Activated CD8-positive, alpha-beta memory T cell treated with anti-CD3 and anti-CD28 coated beads for 1 hour (primary cell): ENCODE measurements around the gene KLHL21.

Source experiments
- DNase-seq, 2 donors: peaks; one replicate each; pipeline ENCODE4 v3.0.0-alpha.2; 2020; ENCODE audit warnings: low read depth in 1 of 2; ENCODE audit errors: extremely low read depth in 1 of 2

KLHL21 gene

GRCh38 chr1:6557597-6557996 is 45.1 kb downstream of the KLHL21 start:
- no peak for DNase-seq

DNA sequence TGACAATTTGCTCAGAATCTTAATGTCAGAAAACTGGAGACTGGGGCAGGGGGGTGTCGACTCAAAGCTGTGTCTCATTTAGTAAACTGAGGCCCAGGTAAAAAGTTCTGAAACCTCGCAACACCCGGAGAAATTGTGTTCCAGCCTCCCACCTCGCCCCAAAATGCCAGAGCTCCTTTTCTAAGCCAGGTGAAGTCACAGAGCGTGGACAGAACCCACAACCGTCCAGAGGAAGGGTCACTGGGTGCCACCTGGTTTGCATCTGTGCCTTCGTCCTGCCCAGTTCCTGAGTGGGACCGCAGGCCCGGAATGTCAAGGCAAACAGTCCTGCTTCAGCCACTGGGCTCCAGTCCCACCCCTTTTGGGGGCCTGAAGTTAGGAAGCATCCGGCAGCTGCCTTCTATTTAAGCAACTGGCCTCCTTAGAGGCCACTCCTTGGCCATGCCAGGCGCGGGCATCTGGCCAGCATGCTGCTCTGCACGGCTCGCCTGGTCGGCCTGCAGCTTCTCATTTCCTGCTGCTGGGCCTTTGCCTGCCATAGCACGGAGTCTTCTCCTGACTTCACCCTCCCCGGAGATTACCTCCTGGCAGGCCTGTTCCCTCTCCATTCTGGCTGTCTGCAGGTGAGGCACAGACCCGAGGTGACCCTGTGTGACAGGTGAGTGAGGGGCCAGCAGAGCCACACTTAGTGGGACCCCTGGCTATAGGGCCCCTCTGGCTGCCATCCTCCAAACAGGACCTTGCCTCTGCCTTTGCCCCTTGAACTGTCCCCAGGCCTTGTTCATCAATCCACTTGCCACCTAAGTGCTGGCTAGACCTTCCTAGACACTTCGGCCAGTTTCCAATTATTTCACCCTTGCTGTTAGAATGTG is 47.5 kb downstream of the KLHL21 start, which contains the start of gene TAS1R1:
TSS of gene TAS1R1 (plus strand) at position 401 of the 872 bp plus-strand sequence. CDS start at position 468, 67 bp downstream.
- no peak for DNase-seq

GRCh38 chr1:6554031-6554906 is 48.4 kb downstream of the KLHL21 start, which contains the start of gene NOL9:
NOL9 (minus strand) TSS chr1:6554513; CDS start chr1:6554502, 11 bp downstream.
- DNase-seq: peak; percentile 78 to 91

GRCh38 chr1:6547301-6547700 is 55.4 kb downstream of the KLHL21 start:
- no peak for DNase-seq

- DNase-seq: no peak
Observed at GRCh38 chr1:6546326-6546725, 56.3 kb downstream of the KLHL21 start.

GRCh38 chr1:6545276-6546112 is 57.2 kb downstream of the KLHL21 start:
- no peak for DNase-seq

GRCh38 chr1:6544831-6545230 is 57.8 kb downstream of the KLHL21 start:
- no peak for DNase-seq
